ENCODE data around the gene CUEDC2.

DNA sequence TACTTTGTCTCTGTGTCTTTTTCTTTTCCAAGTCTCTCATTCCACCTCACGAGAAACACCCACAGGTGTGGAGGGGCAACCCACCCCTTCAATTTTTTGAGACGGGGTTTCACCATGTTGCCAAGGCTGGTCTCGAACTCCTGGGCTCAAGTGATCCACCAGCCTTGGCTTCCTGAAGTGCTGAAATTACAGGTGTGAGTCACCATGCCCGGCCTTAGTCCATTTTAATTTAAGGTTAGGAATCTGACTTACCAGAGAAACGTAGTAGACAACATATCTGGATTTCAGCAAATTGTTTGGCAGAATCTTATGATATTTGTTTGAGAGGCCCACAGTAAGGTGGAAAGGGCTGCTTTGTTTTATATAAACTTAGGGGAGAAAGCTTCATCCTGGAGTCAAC lies 40.1 kb downstream of the CUEDC2 start:
- TF ChIP-seq, protein P1, sequence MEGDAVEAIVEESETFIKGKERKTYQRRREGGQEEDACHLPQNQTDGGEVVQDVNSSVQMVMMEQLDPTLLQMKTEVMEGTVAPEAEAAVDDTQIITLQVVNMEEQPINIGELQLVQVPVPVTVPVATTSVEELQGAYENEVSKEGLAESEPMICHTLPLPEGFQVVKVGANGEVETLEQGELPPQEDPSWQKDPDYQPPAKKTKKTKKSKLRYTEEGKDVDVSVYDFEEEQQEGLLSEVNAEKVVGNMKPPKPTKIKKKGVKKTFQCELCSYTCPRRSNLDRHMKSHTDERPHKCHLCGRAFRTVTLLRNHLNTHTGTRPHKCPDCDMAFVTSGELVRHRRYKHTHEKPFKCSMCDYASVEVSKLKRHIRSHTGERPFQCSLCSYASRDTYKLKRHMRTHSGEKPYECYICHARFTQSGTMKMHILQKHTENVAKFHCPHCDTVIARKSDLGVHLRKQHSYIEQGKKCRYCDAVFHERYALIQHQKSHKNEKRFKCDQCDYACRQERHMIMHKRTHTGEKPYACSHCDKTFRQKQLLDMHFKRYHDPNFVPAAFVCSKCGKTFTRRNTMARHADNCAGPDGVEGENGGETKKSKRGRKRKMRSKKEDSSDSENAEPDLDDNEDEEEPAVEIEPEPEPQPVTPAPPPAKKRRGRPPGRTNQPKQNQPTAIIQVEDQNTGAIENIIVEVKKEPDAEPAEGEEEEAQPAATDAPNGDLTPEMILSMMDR (IDR thresholded peaks at IDR 0.05): no peak
- no peak for TF ChIP-seq ETV6 (CRISPR knock-in tag; IDR thresholded peaks at IDR 0.05)
- TF ChIP-seq, protein P2, sequence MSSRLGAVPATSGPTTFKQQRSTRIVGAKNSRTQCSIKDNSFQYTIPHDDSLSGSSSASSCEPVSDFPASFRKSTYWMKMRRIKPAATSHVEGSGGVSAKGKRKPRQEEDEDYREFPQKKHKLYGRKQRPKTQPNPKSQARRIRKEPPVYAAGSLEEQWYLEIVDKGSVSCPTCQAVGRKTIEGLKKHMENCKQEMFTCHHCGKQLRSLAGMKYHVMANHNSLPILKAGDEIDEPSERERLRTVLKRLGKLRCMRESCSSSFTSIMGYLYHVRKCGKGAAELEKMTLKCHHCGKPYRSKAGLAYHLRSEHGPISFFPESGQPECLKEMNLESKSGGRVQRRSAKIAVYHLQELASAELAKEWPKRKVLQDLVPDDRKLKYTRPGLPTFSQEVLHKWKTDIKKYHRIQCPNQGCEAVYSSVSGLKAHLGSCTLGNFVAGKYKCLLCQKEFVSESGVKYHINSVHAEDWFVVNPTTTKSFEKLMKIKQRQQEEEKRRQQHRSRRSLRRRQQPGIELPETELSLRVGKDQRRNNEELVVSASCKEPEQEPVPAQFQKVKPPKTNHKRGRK (CRISPR knock-in tag; IDR thresholded peaks at IDR 0.05; ENCODE audit: borderline replicate concordance): no peak

Data from WTC11 (cell line).